CD4-positive, alpha-beta memory T cell (primary cell): ENCODE measurements around the gene HBM. TPM values are rescaled to one million over a fixed set of nuclear protein-coding genes. Genes with fewer than 3 reads are reported as not detected.

Experiments
- CTCF ChIA-PET: fragments of 350-600 bp; sonication (Branson Sonifier 250); formaldehyde crosslinking; loops from one replicate; lab custom pipeline; 2021; ENCODE audit warnings: inconsistent platforms; ENCODE audit not compliant: partially characterized antibody; lab: Charles Lee
- POLR2A ChIA-PET: fragments of 350-600 bp; sonication (Branson Sonifier 250); formaldehyde crosslinking; loops from one replicate; lab custom pipeline; 2021; ENCODE audit not compliant: partially characterized antibody; lab: Charles Lee
- DNase-seq, 5 donors: peaks; one replicate each; pipeline versions ENCODE4 v3.0.0 to v3.0.0-alpha.2; 2020 to 2022; ENCODE audit warnings: mixed read lengths in 1 of 5
- H3K27ac ChIP-seq: one replicate; pipeline ENCODE4 v1.7.0; 2013; ENCODE audit warnings: low read depth, low read length
- H3K27me3 ChIP-seq: 2 replicates; pipeline ENCODE4 v1.7.0; 2013; ENCODE audit warnings: mild to moderate bottlenecking, low read length, moderate library complexity; ENCODE audit not compliant: insufficient read depth
- H3K36me3 ChIP-seq: 2 replicates; pipeline ENCODE4 v1.7.0; 2013; ENCODE audit warnings: mild to moderate bottlenecking, low read length, moderate library complexity; ENCODE audit not compliant: insufficient read depth
- H3K4me1 ChIP-seq: 2 replicates; pipeline ENCODE4 v1.7.0; 2013; ENCODE audit warnings: mild to moderate bottlenecking, low read length, moderate library complexity; ENCODE audit not compliant: insufficient read depth
- H3K4me3 ChIP-seq, 2 donors: one replicate each; pipeline ENCODE4 v1.7.0; 2013; ENCODE audit warnings: low read length in 2 of 2, mild to moderate bottlenecking in 1 of 2
- H3K9me3 ChIP-seq, 2 donors: one replicate each; pipeline ENCODE4 v1.7.0; 2013; ENCODE audit warnings: low read length in 2 of 2, control low read depth in 1 of 2; ENCODE audit not compliant: control insufficient read depth in 1 of 2
- H3K27ac Mint-ChIP-seq, 7 donors: one replicate each; pipeline ENCODE4 v1.8.0; 2020 to 2021; ENCODE audit warnings: mixed read lengths in 7 of 7, mild to moderate bottlenecking in 6 of 7, inconsistent platforms in 3 of 7, moderate library complexity in 3 of 7
- H3K27me3 Mint-ChIP-seq, 2 donors: one replicate each; pipeline ENCODE4 v1.8.0; 2020 to 2021; ENCODE audit warnings: mixed read lengths in 2 of 2
- H3K36me3 Mint-ChIP-seq, 2 donors: one replicate each; pipeline ENCODE4 v1.8.0; 2020 to 2021; ENCODE audit warnings: mixed read lengths in 2 of 2, inconsistent platforms in 1 of 2, mild to moderate bottlenecking in 1 of 2
- H3K4me1 Mint-ChIP-seq, 4 donors: one replicate each; pipeline ENCODE4 v1.8.0; 2020 to 2021; ENCODE audit warnings: mixed read lengths in 4 of 4, mild to moderate bottlenecking in 1 of 4
- H3K4me3 Mint-ChIP-seq, 8 donors: one replicate each; pipeline ENCODE4 v1.8.0; 2020 to 2021; ENCODE audit warnings: mixed read lengths in 8 of 8, mild to moderate bottlenecking in 7 of 8, moderate library complexity in 6 of 8, inconsistent platforms in 3 of 8
- H3K9me3 Mint-ChIP-seq, 8 donors: one replicate each; pipeline ENCODE4 v1.8.0; 2020 to 2021; ENCODE audit warnings: mixed read lengths in 8 of 8, mild to moderate bottlenecking in 5 of 8, inconsistent platforms in 3 of 8, moderate library complexity in 1 of 8
- intact Hi-C: fragments of 100-400 bp; cut with micrococcal nuclease; formaldehyde crosslinking; loops from one replicate; pipeline ENCODE4 v1.15.1; 2023
- polyA plus RNA-seq, 2 donors: library from polyadenylated mRNA; unstranded; fragments of 300-500 nt; fragmentation: Illumina TruSeq; gene quantifications; one replicate each; pipeline ENCODE4 v1.2.3, GENCODE V29; 2021
- total RNA-seq, 2 experiments: library from RNA; stranded (reverse); gene quantifications; one replicate each; pipeline ENCODE4 v1.2.3, GENCODE V29; 2021

HBM gene
- total and polyA plus RNA-seq, 4 experiments from 2014 or later: not detected

DNA sequence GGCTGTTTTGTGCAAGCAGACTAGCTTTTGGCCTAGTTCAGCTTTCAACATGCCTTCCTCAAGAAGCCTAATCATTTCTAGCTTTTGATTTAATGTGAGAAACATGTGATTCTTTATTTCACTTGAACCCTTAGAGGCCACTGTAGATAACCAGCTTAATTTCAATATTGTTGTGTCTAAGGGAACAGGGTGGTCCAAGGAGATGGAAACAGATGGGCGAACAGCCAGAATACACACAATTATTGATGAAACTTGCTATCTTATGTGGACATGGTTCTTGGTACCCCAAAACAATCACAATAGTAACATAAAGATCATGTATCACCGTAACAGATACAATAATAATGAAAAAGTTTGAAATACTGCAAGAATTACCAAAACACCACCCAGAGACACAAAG, 32.1 kb upstream of the HBM start:
- Mint-ChIP-seq H3K27me3 (no peaks in the 10 kb centered on the region), H3K4me3 (no peak overlapping the region), H3K27ac (peak overlapping the region in 1 of 7 donors; percentile 25), H3K36me3 (peaks cover 0 to 5% of the 10 kb centered on the region in 2 donors), H3K9me3 (peaks cover 0 to 3% (median 0%) of the 10 kb centered on the region in 8 donors), H3K4me1 (peaks cover 22 to 32% (median 32%) of the 10 kb centered on the region in 4 donors)
- Histone ChIP-seq H3K27me3 (no peaks in the 10 kb centered on the region), H3K36me3 (peaks cover 5% of the 10 kb centered on the region), H3K4me3 (no peak overlapping the region), H3K27ac (no peak overlapping the region), H3K4me1 (peaks cover 14% of the 10 kb centered on the region), H3K9me3 (no peaks in the 10 kb centered on the region)
- POLR2A ChIA-PET: no interaction called here
- intact Hi-C loops: no loop called here
- CTCF ChIA-PET: interaction anchor here (1.0 to 1.2 kb wide), 3 partner anchors 17 to 228 kb away, joined by 3 to 4 read pairs (median 3); no protein-coding TSS in a partner anchor
- DNase-seq: no peak

GRCh38 chr16:138049-138417, 27.7 kb upstream of the HBM start:
- Histone ChIP-seq H3K4me3 (peak overlapping the region in 1 of 2 donors; percentile 47), H3K9me3 (no peaks in the 10 kb centered on the region), H3K27me3 (no peaks in the 10 kb centered on the region), H3K27ac (peak overlapping the region; percentile 47), H3K36me3 (no peaks in the 10 kb centered on the region), H3K4me1 (peaks cover 14% of the 10 kb centered on the region)
- intact Hi-C loops: loop anchor here (2.0 to 5.0 kb wide), 2 partner anchors 43 to 94 kb away; partner anchors contain the start of genes FAM234A and HBQ1
- peak overlapping the region; percentile 77 to 87 (median 83) for H3K4me3 Mint-ChIP-seq
- DNase-seq: peak; percentile 15 to 46 (median 27)
- peaks cover 14 to 30% (median 21%) of the 10 kb centered on the region in 4 donors for H3K4me1 Mint-ChIP-seq
- ChIA-PET POLR2A (no interaction called here), CTCF (interaction anchor here (0.7 to 1.5 kb wide), 3 partner anchors 31 to 500 kb away, joined by 3 to 4 read pairs (median 3); no protein-coding TSS in a partner anchor)
- H3K27ac Mint-ChIP-seq: peak overlapping the region; percentile 31 to 82 (median 74)
- peaks cover 0 to 4% (median 0%) of the 10 kb centered on the region in 8 donors for H3K9me3 Mint-ChIP-seq
- H3K27me3 Mint-ChIP-seq: no peaks in the 10 kb centered on the region
- peaks cover 0 to 3% of the 10 kb centered on the region in 2 donors for H3K36me3 Mint-ChIP-seq

GRCh38 chr16:140175-140857, 25.5 kb upstream of the HBM start:
- Histone ChIP-seq H3K4me3 (no peak overlapping the region), H3K36me3 (no peaks in the 10 kb centered on the region), H3K27me3 (no peaks in the 10 kb centered on the region), H3K9me3 (no peaks in the 10 kb centered on the region), H3K4me1 (peaks cover 14% of the 10 kb centered on the region), H3K27ac (no peak overlapping the region)
- H3K9me3 Mint-ChIP-seq: peaks cover 0 to 4% (median 0%) of the 10 kb centered on the region in 8 donors
- H3K4me3 Mint-ChIP-seq: peak overlapping the region in 7 of 8 donors; percentile 23 to 61 (median 45)
- ChIA-PET POLR2A (no interaction called here), CTCF (no interaction called here)
- intact Hi-C loops: no loop called here
- peak overlapping the region in 5 of 7 donors; percentile 0 to 78 (median 48) for H3K27ac Mint-ChIP-seq
- DNase-seq: no peak
- peaks cover 5 to 19% (median 9%) of the 10 kb centered on the region in 4 donors for H3K4me1 Mint-ChIP-seq
- H3K36me3 Mint-ChIP-seq: peaks cover 0 to 3% of the 10 kb centered on the region in 2 donors
- H3K27me3 Mint-ChIP-seq: peaks cover 4% of the 10 kb centered on the region in 2 donors

- ChIA-PET CTCF (no interaction called here), POLR2A (no interaction called here)
- Mint-ChIP-seq H3K4me3 (no peak overlapping the region), H3K27ac (no peak overlapping the region), H3K27me3 (peaks cover 5 to 8% of the 10 kb centered on the region in 2 donors), H3K4me1 (peaks cover 2 to 12% (median 5%) of the 10 kb centered on the region in 4 donors), H3K36me3 (peaks cover 0 to 3% of the 10 kb centered on the region in 2 donors), H3K9me3 (peaks cover 0 to 4% (median 0%) of the 10 kb centered on the region in 8 donors)
- Histone ChIP-seq H3K27ac (no peak overlapping the region), H3K36me3 (no peaks in the 10 kb centered on the region), H3K9me3 (no peaks in the 10 kb centered on the region), H3K27me3 (no peaks in the 10 kb centered on the region), H3K4me3 (no peak overlapping the region), H3K4me1 (peaks cover 5% of the 10 kb centered on the region)
- no peak for DNase-seq
- intact Hi-C loops: no loop called here
These were observed 23.3 kb upstream of the HBM start for GRCh38 chr16:142405-142967.

DNA sequence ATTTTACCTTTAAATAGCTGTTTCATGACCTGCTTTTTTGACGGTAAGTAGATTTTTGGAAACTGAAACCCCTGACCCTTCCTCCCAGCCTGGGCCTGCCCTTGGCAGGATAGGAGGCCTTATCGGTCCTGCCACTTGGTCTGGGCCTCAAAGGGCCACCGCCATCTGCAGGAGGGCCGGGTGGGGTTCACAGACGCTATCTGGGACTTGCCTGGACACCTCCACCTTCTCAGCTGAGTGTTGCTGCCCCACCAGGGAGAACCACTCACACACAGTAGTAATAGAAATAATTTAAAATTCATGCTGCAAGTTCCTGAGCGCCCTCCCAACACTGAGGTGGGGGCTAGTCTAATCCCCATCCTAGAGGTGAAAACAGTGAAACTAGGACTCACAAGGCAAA, 22.7 kb upstream of the HBM start:
- H3K9me3 ChIP-seq: no peaks in the 10 kb centered on the region
- H3K27me3 ChIP-seq: no peaks in the 10 kb centered on the region
- H3K36me3 Mint-ChIP-seq: peaks cover 0 to 3% of the 10 kb centered on the region in 2 donors
- ChIA-PET CTCF (no interaction called here), POLR2A (no interaction called here)
- intact Hi-C loops: no loop called here
- peaks cover 2 to 7% (median 4%) of the 10 kb centered on the region in 4 donors for H3K4me1 Mint-ChIP-seq
- no peak for DNase-seq
- H3K36me3 ChIP-seq: no peaks in the 10 kb centered on the region
- no peak overlapping the region for H3K27ac Mint-ChIP-seq
- H3K4me1 ChIP-seq: no peaks in the 10 kb centered on the region
- no peak overlapping the region for H3K4me3 ChIP-seq
- H3K9me3 Mint-ChIP-seq: peaks cover 0 to 4% (median 0%) of the 10 kb centered on the region in 8 donors
- peaks cover 5 to 8% of the 10 kb centered on the region in 2 donors for H3K27me3 Mint-ChIP-seq
- H3K4me3 Mint-ChIP-seq: no peak overlapping the region
- H3K27ac ChIP-seq: no peak overlapping the region

DNA sequence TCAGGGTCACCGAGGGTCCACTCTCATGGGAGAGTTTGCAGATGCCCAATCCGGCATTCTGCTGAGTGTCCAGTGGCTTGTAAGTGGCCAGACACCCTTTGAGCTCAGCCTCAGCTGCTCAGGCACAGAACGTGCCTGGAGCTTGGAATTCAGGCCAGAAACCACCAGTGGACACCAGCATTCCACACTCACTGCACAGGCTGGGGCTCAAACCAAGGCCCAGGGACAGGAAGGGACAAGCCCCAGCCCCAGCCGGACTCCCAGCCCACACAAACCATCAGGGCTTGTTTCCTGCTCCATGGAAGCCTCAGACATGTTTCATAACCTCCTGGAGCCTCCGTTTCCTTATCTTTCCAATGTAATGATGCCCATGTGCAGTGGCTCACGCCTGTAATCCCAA, 22.3 kb upstream of the HBM start:
- H3K4me3 Mint-ChIP-seq: no peak overlapping the region
- CTCF ChIA-PET: no interaction called here
- H3K27ac Mint-ChIP-seq: no peak overlapping the region
- peaks cover 5 to 9% of the 10 kb centered on the region in 2 donors for H3K27me3 Mint-ChIP-seq
- H3K4me3 ChIP-seq: no peak overlapping the region
- H3K9me3 Mint-ChIP-seq: peaks cover 0 to 4% (median 0%) of the 10 kb centered on the region in 8 donors
- no peaks in the 10 kb centered on the region for H3K4me1 ChIP-seq
- no peak for DNase-seq
- H3K9me3 ChIP-seq: no peaks in the 10 kb centered on the region
- H3K36me3 Mint-ChIP-seq: peaks cover 0 to 3% of the 10 kb centered on the region in 2 donors
- no peak overlapping the region for H3K27ac ChIP-seq
- no peaks in the 10 kb centered on the region for H3K36me3 ChIP-seq
- POLR2A ChIA-PET: no interaction called here
- no peaks in the 10 kb centered on the region for H3K27me3 ChIP-seq
- H3K4me1 Mint-ChIP-seq: peaks cover 2 to 6% (median 4%) of the 10 kb centered on the region in 4 donors
- intact Hi-C loops: no loop called here

- no peaks in the 10 kb centered on the region for H3K36me3 ChIP-seq
- H3K4me1 ChIP-seq: no peaks in the 10 kb centered on the region
- no peaks in the 10 kb centered on the region for H3K9me3 ChIP-seq
- CTCF ChIA-PET: no interaction called here
- no peak for DNase-seq
- intact Hi-C loops: no loop called here
- Mint-ChIP-seq H3K9me3 (no peaks in the 10 kb centered on the region), H3K4me1 (no peaks in the 10 kb centered on the region), H3K4me3 (no peak overlapping the region), H3K27me3 (peaks cover 5 to 11% of the 10 kb centered on the region in 2 donors), H3K36me3 (no peaks in the 10 kb centered on the region), H3K27ac (peak overlapping the region in 1 of 7 donors; percentile 41)
- H3K27ac ChIP-seq: no peak overlapping the region
- H3K4me3 ChIP-seq: no peak overlapping the region
- POLR2A ChIA-PET: no interaction called here
- no peaks in the 10 kb centered on the region for H3K27me3 ChIP-seq
These were observed 21.0 kb upstream of the HBM start for GRCh38 chr16:144797-145252.
